ENCODE results near the gene U2AF2. TPM values are rescaled to one million over a fixed set of nuclear protein-coding genes. Genes with fewer than 3 reads are reported as not detected.

U2AF2 gene
- total RNA-seq, 1 experiment from 2014 or later, result 343 TPM

DNA sequence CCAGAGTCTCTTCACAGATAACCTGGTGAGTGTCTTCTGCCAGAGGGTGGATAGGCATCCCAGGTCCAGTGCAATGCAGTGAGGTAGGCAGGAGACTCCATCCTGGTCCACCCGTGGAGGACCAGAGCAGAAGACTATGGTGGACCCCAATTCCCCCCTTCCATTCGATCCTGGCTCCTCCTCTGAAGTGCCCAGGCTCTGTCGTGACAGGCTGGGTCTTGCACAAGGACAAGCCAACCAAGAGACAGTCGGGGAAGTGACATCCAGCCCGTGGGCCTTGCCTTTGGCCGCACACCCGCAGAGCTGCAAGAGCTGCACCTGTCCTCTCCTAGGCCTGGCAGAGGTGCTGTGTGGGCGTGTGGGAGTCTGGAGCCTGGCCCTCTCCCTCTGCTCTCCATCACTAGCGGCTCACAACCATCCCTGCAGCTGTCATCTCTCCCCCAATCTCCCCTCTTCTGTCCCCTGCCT is 33.6 kb upstream of the U2AF2 start:
- no peaks in the 10 kb centered on the region for H3K27me3 ChIP-seq (ENCODE audit: low read length)
- H3K4me1 ChIP-seq (ENCODE audit: insufficient read depth, low read length), result peaks cover 10% of the 10 kb centered on the region
- no peak for TF ChIP-seq EZH2phosphoT487 (IDR thresholded peaks at IDR 0.05; ENCODE audit: borderline replicate concordance, low read length)
- BruUV-seq (replicated peaks), result no TSS peak
- H3F3A ChIP-seq (ENCODE audit: low read length, unreplicated experiment), result no peaks in the 10 kb centered on the region
- H3K4me3 ChIP-seq (ENCODE audit: low read length), result no peak overlapping the region
- H4K20me1 ChIP-seq (ENCODE audit: low read length), result peaks cover 4% of the 10 kb centered on the region; the same call in 1 of the 2 replicates
- DNase-seq (no peak), ATAC-seq (no peak)
- no peak overlapping the region for H3K9ac ChIP-seq (ENCODE audit: low read length)
- ChIA-PET CTCF (no interaction called here), POLR2A (ENCODE audit: unreplicated experiment) (no interaction called here)
- H3K9me3 ChIP-seq (ENCODE audit: low read length), result no peaks in the 10 kb centered on the region
- H2AFZ ChIP-seq (ENCODE audit: low read length), result no peak overlapping the region
- H3K27ac ChIP-seq (ENCODE audit: low read length), result no peak overlapping the region
- no peak overlapping the region for H3K4me2 ChIP-seq (ENCODE audit: low read length)
- H3K79me2 ChIP-seq (ENCODE audit: low read length), result peaks cover 8% of the 10 kb centered on the region
- no peaks in the 10 kb centered on the region for H3K9me2 ChIP-seq (replicated peaks; ENCODE audit: low read length)
- intact Hi-C loops (cut with micrococcal nuclease), result no loop called here
- no peaks in the 10 kb centered on the region; the same call in 1 of the 2 replicates for H3K36me3 ChIP-seq (ENCODE audit: low read depth, low read length)

DNA sequence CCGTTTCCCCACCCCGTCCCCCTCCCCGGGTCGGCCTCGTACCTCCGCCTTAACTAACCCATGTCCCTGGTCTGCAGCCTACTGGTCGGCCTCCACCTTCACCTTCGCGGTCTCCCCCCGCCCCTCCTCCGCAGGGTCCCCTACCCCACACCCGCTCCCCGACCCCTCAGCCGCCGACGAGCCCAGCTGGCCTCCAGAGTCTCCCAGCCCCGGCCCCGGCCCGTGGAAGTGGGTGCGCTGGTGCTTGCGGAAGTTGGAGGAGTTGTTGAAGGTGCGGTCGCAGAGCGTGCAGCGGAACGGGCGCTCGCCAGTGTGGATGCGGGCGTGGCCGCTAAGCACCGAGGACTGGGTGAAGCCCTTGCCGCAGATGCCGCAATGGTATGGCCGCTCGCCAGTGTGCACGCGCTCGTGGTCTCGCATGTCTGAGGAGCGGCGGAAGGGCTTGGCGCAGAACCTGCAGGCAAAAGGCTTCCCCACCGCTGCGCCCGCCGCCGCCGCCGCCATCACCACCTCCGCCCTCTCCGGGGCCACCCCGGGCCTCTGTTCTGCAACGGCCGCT is 33.1 kb upstream of the U2AF2 start:
- TF ChIP-seq EZH2 (IDR thresholded peaks at IDR 0.05; ENCODE audit: low read length, unreplicated experiment) (no peak), EZH2phosphoT487 (IDR thresholded peaks at IDR 0.05; ENCODE audit: borderline replicate concordance, low read length) (no peak)
- TF ChIP-seq, protein P1, sequence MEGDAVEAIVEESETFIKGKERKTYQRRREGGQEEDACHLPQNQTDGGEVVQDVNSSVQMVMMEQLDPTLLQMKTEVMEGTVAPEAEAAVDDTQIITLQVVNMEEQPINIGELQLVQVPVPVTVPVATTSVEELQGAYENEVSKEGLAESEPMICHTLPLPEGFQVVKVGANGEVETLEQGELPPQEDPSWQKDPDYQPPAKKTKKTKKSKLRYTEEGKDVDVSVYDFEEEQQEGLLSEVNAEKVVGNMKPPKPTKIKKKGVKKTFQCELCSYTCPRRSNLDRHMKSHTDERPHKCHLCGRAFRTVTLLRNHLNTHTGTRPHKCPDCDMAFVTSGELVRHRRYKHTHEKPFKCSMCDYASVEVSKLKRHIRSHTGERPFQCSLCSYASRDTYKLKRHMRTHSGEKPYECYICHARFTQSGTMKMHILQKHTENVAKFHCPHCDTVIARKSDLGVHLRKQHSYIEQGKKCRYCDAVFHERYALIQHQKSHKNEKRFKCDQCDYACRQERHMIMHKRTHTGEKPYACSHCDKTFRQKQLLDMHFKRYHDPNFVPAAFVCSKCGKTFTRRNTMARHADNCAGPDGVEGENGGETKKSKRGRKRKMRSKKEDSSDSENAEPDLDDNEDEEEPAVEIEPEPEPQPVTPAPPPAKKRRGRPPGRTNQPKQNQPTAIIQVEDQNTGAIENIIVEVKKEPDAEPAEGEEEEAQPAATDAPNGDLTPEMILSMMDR (conservative IDR thresholded peaks at IDR 0.05; ENCODE audit: low read depth, low read length), result no peak
- Histone ChIP-seq H3K4me3 (ENCODE audit: low read length) (no peak overlapping the region), H3K27me3 (ENCODE audit: low read length) (no peaks in the 10 kb centered on the region), H3K9ac (ENCODE audit: low read length) (no peak overlapping the region), H3K4me1 (ENCODE audit: insufficient read depth, low read length) (peaks cover 10% of the 10 kb centered on the region), H3K4me2 (ENCODE audit: low read length) (no peak overlapping the region), H3K36me3 (ENCODE audit: low read depth, low read length) (no peaks in the 10 kb centered on the region), H3K9me2 (replicated peaks; ENCODE audit: low read length) (no peaks in the 10 kb centered on the region), H2AFZ (ENCODE audit: low read length) (no peak overlapping the region), H3F3A (ENCODE audit: low read length, unreplicated experiment) (no peaks in the 10 kb centered on the region), H3K79me2 (ENCODE audit: low read length) (peaks cover 8% of the 10 kb centered on the region), H3K27ac (ENCODE audit: low read length) (no peak overlapping the region), H3K9me3 (ENCODE audit: low read length) (no peaks in the 10 kb centered on the region), H4K20me1 (ENCODE audit: low read length) (peaks cover 4% of the 10 kb centered on the region; the same call in 1 of the 2 replicates)
- intact Hi-C loops (cut with micrococcal nuclease), result no loop called here
- ATAC-seq (no peak), DNase-seq (no peak)
- no TSS peak for BruUV-seq (replicated peaks)
- ChIA-PET POLR2A (ENCODE audit: unreplicated experiment) (no interaction called here), CTCF (no interaction called here)

DNA sequence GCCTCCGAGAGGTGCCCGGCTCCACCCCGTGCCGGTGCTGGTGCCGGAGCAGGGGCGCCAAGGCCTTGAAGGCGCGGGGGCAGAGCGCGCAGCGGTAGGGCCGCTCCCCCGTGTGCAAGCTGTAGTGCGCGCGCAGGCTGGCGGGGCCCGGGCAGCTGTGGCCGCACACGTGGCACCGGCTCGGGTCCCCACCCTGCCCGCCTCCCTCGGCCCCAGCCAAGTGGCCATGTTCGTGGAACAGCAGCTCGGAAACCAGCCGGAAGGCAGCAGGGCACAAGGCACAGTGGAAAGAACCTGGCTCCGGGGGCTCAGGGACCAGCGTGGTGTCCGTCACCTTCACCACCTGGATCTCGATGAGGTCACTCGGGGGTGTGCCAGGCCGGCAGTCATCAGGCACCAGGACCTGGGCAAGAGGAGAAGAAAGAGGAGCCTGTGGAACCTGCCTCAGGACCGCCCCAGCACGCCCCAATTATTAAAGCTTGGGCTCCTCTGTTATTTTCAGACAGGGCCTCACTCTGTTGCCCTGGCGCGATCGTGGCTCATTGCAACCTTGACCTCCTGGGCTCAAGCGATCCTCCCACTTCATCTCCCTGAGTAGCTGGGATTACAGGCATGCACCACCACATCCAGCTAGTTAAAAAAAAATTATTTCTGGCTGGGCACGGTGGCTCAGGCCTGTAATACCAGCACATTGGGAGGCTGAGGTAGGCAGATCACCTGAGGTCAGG is 32.4 kb upstream of the U2AF2 start:
- Histone ChIP-seq H4K20me1 (ENCODE audit: low read length) (peaks cover 4% of the 10 kb centered on the region; the same call in 1 of the 2 replicates), H3F3A (ENCODE audit: low read length, unreplicated experiment) (no peaks in the 10 kb centered on the region), H3K9me2 (replicated peaks; ENCODE audit: low read length) (no peaks in the 10 kb centered on the region), H2AFZ (ENCODE audit: low read length) (no peak overlapping the region), H3K9me3 (ENCODE audit: low read length) (no peaks in the 10 kb centered on the region), H3K9ac (ENCODE audit: low read length) (no peak overlapping the region), H3K4me1 (ENCODE audit: insufficient read depth, low read length) (peaks cover 10% of the 10 kb centered on the region), H3K4me3 (ENCODE audit: low read length) (no peak overlapping the region), H3K27ac (ENCODE audit: low read length) (no peak overlapping the region), H3K4me2 (ENCODE audit: low read length) (no peak overlapping the region), H3K36me3 (ENCODE audit: low read depth, low read length) (no peaks in the 10 kb centered on the region), H3K79me2 (ENCODE audit: low read length) (peaks cover 8% of the 10 kb centered on the region), H3K27me3 (ENCODE audit: low read length) (no peaks in the 10 kb centered on the region)
- TF ChIP-seq EZH2phosphoT487 (IDR thresholded peaks at IDR 0.05; ENCODE audit: borderline replicate concordance, low read length), result no peak
- TF ChIP-seq, protein P1 (conservative IDR thresholded peaks at IDR 0.05; ENCODE audit: low read depth, low read length), result no peak
- no peak for TF ChIP-seq EZH2 (IDR thresholded peaks at IDR 0.05; ENCODE audit: low read length, unreplicated experiment)
- BruUV-seq (replicated peaks), result no TSS peak
- POLR2A ChIA-PET (ENCODE audit: unreplicated experiment), result no interaction called here
- no peak for ATAC-seq
- CTCF ChIA-PET, result interaction anchor here (0.7 kb wide), 1 partner anchor 17 kb away, joined by 3 read pairs; the partner anchor contains the start of gene ZNF865
- intact Hi-C loops (cut with micrococcal nuclease), result no loop called here
- no peak for DNase-seq
